ENCODE measurements around the gene ATAD2B.

ATAD2B gene

GRCh38 chr2:23772056-23772455, 154.9 kb downstream of the ATAD2B start:
- H3K4me3 ChIP-seq (ENCODE audit: low read length) = no peak overlapping the region
- TF ChIP-seq ZNF274 (IDR thresholded peaks at IDR 0.05; ENCODE audit: low read depth, low read length) = no peak

- no peak for TF ChIP-seq ZNF274 (IDR thresholded peaks at IDR 0.05; ENCODE audit: low read depth, low read length)
- no peak overlapping the region for H3K4me3 ChIP-seq (ENCODE audit: low read length)
Measured at GRCh38 chr2:23769364-23769763, 157.6 kb downstream of the ATAD2B start.

GRCh38 chr2:23767876-23768621, 158.9 kb downstream of the ATAD2B start:
- no peak for TF ChIP-seq ZNF274 (IDR thresholded peaks at IDR 0.05; ENCODE audit: low read depth, low read length)

GRCh38 chr2:23762141-23762540, 164.8 kb downstream of the ATAD2B start:
- no peak overlapping the region for H3K4me3 ChIP-seq (ENCODE audit: low read length)
- no peak for TF ChIP-seq ZNF274 (IDR thresholded peaks at IDR 0.05; ENCODE audit: low read depth, low read length)

More at GRCh38 chr2:23767876-23768621, 158.9 kb downstream of the ATAD2B start:
- no peak overlapping the region for H3K4me3 ChIP-seq (ENCODE audit: low read length)

- no peak overlapping the region for H3K4me3 ChIP-seq (ENCODE audit: low read length)
- TF ChIP-seq ZNF274 (IDR thresholded peaks at IDR 0.05; ENCODE audit: low read depth, low read length) = no peak
Measured at GRCh38 chr2:23761638-23762037, 165.3 kb downstream of the ATAD2B start.

GRCh38 chr2:23760736-23761135, 166.2 kb downstream of the ATAD2B start:
- no peak overlapping the region for H3K4me3 ChIP-seq (ENCODE audit: low read length)
- TF ChIP-seq ZNF274 (IDR thresholded peaks at IDR 0.05; ENCODE audit: low read depth, low read length) = no peak

- no peak overlapping the region for H3K4me3 ChIP-seq (ENCODE audit: low read length)
- TF ChIP-seq ZNF274 (IDR thresholded peaks at IDR 0.05; ENCODE audit: low read depth, low read length) = no peak
Measured at GRCh38 chr2:23757686-23758433, 169.1 kb downstream of the ATAD2B start.

- TF ChIP-seq ZNF274 (IDR thresholded peaks at IDR 0.05; ENCODE audit: low read depth, low read length) = no peak
- H3K4me3 ChIP-seq (ENCODE audit: low read length) = no peak overlapping the region
Measured at GRCh38 chr2:23756593-23757292, 170.2 kb downstream of the ATAD2B start.

- no peak overlapping the region for H3K4me3 ChIP-seq (ENCODE audit: low read length)
- no peak for TF ChIP-seq ZNF274 (IDR thresholded peaks at IDR 0.05; ENCODE audit: low read depth, low read length)
Measured at GRCh38 chr2:23754970-23755369, 172.0 kb downstream of the ATAD2B start.

GRCh38 chr2:23753291-23754010, 173.5 kb downstream of the ATAD2B start:
- no peak overlapping the region for H3K4me3 ChIP-seq (ENCODE audit: low read length)
- TF ChIP-seq ZNF274 (IDR thresholded peaks at IDR 0.05; ENCODE audit: low read depth, low read length) = no peak

- TF ChIP-seq ZNF274 (IDR thresholded peaks at IDR 0.05; ENCODE audit: low read depth, low read length) = no peak
- no peak overlapping the region for H3K4me3 ChIP-seq (ENCODE audit: low read length)
Measured at GRCh38 chr2:23751747-23752265, 175.1 kb downstream of the ATAD2B start.

- TF ChIP-seq ZNF274 (IDR thresholded peaks at IDR 0.05; ENCODE audit: low read depth, low read length) = no peak
- no peak overlapping the region for H3K4me3 ChIP-seq (ENCODE audit: low read length)
Measured at GRCh38 chr2:23746141-23746863, 180.6 kb downstream of the ATAD2B start.

- TF ChIP-seq ZNF274 (IDR thresholded peaks at IDR 0.05; ENCODE audit: low read depth, low read length) = no peak
- no peak overlapping the region for H3K4me3 ChIP-seq (ENCODE audit: low read length)
Measured at GRCh38 chr2:23745726-23746105, 181.2 kb downstream of the ATAD2B start.

Measured in GM08714 (cell line).